ENCODE data around the gene NME4. TPM values are rescaled to one million over a fixed set of nuclear protein-coding genes. Genes with fewer than 3 reads are reported as not detected.
A peak's percentile ranks its signal among the peaks of the same experiment; 100 is the strongest.
"Not testable (repeated sequence)": the region's sequence is repeated elsewhere in the genome, so short reads cannot be mapped to it uniquely, and the experiment has no call there.

The NME4 gene
- total RNA-seq, 2 donors from 2014 or later = 38.3 to 63.6 TPM

DNA sequence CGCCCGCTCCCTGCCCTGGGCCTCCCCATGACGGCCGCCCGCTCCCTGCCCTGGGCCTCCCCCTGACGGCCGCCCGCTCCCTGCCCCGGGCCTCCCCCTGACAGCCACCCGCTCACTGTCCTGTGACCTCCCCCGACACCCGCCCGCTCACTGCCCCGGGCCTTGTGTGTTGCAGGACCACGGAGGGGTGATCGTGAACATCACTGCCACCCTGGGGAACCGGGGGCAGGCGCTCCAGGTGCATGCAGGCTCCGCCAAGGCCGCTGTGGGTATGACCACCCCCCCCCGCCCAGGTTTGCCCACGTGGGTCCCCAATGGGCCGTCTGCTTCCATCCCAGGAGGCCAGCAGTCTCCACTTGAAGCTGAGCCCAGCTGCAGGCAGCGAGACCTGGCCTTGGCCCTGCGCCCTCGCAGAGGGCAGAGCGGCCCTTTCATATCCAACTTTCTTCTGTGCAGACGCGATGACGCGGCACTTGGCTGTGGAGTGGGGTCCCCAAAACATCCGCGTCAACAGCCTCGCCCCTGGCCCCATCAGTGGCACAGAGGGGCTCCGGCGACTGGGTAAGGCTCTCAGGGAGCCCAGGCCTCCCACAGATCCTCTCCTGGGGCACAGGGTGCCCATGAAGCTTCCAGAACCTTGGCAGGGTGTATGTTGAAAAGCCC, 13.6 kb downstream of the NME4 start:
- no peak overlapping the region for H3K9ac ChIP-seq (ENCODE audit: low read depth in 2 of 2, low read length in 2 of 2)
- no peaks in the 10 kb centered on the region for H3K36me3 ChIP-seq
- DNase-seq = no peak
- H3K4me1 ChIP-seq = no peaks in the 10 kb centered on the region
- TF ChIP-seq, protein P1, sequence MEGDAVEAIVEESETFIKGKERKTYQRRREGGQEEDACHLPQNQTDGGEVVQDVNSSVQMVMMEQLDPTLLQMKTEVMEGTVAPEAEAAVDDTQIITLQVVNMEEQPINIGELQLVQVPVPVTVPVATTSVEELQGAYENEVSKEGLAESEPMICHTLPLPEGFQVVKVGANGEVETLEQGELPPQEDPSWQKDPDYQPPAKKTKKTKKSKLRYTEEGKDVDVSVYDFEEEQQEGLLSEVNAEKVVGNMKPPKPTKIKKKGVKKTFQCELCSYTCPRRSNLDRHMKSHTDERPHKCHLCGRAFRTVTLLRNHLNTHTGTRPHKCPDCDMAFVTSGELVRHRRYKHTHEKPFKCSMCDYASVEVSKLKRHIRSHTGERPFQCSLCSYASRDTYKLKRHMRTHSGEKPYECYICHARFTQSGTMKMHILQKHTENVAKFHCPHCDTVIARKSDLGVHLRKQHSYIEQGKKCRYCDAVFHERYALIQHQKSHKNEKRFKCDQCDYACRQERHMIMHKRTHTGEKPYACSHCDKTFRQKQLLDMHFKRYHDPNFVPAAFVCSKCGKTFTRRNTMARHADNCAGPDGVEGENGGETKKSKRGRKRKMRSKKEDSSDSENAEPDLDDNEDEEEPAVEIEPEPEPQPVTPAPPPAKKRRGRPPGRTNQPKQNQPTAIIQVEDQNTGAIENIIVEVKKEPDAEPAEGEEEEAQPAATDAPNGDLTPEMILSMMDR (IDR thresholded peaks at IDR 0.05) = no peak
- H3K9me3 ChIP-seq = no peaks in the 10 kb centered on the region
- intact Hi-C loops (cut with DNase I) = no loop called here
- no peak overlapping the region for H3K4me3 ChIP-seq
- no peaks in the 10 kb centered on the region for H3K27me3 ChIP-seq
- H3K27ac ChIP-seq = no peak overlapping the region

- no peak for DNase-seq
- Histone ChIP-seq H3K27ac (no peak overlapping the region), H3K36me3 (no peaks in the 10 kb centered on the region), H3K9ac (ENCODE audit: low read depth in 2 of 2, low read length in 2 of 2) (no peak overlapping the region), H3K9me3 (no peaks in the 10 kb centered on the region), H3K4me3 (no peak overlapping the region), H3K4me1 (no peaks in the 10 kb centered on the region), H3K27me3 (no peaks in the 10 kb centered on the region)
- intact Hi-C loops (cut with DNase I) = no loop called here
- TF ChIP-seq, protein P1 (IDR thresholded peaks at IDR 0.05) = no peak
Measured at GRCh38 chr16:411576-412265, 14.7 kb downstream of the NME4 start.

DNA sequence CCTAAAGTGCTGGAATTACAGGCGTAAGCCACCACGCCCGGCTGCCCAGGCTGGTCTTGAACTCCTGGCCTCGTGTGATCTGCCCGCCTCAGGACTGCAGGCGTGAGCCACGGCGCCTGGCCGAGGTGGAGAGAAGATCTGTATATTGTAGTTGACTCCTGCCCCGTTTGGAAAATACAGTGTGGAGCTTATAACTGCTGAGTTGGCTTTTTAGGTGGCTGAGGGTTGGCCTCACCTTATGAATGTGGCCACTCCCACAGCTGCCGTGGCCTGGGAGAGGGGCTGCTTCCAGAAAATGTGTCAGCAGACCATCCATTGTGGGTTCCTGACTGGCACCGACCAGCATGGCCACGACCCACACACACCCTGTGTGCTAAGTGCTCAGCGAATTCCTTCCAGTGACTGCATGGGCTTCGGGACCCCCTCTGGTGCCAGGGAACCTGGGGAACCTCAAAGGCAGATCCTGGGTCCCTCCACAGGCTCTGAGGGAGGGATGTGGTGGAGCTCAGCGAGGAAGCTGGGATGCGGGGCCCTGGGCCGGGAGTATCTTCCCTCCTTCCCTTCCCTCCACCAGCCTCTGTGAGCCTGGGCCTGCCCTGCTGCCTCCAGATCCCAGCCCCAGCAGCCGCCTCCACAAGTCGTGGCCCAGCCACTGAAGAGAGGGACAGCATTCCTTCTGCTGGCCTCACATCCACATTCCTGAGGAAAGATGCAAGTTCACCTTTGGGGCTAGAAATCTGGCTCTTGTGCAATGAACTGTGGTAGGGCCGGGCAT, 17.6 kb downstream of the NME4 start:
- Histone ChIP-seq H3K27me3 (no peaks in the 10 kb centered on the region), H3K9ac (ENCODE audit: low read depth in 2 of 2, low read length in 2 of 2) (no peak overlapping the region), H3K9me3 (no peaks in the 10 kb centered on the region), H3K27ac (no peak overlapping the region), H3K4me3 (no peak overlapping the region), H3K36me3 (no peaks in the 10 kb centered on the region), H3K4me1 (no peaks in the 10 kb centered on the region)
- intact Hi-C loops (cut with DNase I) = no loop called here
- TF ChIP-seq, protein P1 (IDR thresholded peaks at IDR 0.05) = no peak
- no peak for DNase-seq

GRCh38 chr16:415170-415498, 18.1 kb downstream of the NME4 start:
- H3K4me3 ChIP-seq; H3K27me3 ChIP-seq; intact Hi-C loops (cut with DNase I); H3K4me1 ChIP-seq; H3K9ac ChIP-seq (ENCODE audit: low read depth in 2 of 2, low read length in 2 of 2); H3K27ac ChIP-seq; H3K36me3 ChIP-seq; DNase-seq; H3K9me3 ChIP-seq: not testable (repeated sequence)

- H3K4me3 ChIP-seq; H3K27ac ChIP-seq; H3K27me3 ChIP-seq; DNase-seq; H3K36me3 ChIP-seq; intact Hi-C loops (cut with DNase I); H3K9me3 ChIP-seq; H3K9ac ChIP-seq (ENCODE audit: low read depth in 2 of 2, low read length in 2 of 2); H3K4me1 ChIP-seq: not testable (repeated sequence)
Measured at GRCh38 chr16:422179-422578, 25.2 kb downstream of the NME4 start.

DNA sequence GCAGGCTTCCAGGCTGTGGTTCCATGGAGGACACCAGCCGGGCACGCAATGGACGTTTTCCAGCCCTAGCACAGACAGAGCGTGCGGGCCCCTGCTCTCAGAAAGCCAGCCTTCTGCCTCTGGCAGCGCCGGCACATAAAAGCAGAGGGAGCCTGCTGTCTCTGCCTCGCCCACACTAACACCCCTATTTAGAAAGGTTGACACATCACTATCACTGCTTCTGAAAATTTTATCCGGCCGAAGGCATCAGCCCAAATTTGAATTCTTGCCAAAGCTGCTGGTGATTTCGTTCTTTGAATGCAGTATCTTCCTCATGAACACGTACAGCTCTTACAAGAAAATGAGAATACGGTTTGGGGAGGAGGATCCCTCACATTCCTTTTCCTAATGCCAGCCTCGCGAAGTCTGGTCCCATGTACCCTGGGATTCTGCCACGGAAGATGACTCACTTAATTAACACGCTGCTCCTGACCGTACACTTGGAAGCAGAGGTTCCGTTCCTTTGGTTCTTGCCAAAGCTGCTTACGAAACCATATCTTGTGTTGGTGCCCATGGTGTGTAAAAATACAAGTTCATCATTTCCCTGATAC, 27.1 kb downstream of the NME4 start:
- peak; percentile 58 for DNase-seq
- no peaks in the 10 kb centered on the region for H3K9me3 ChIP-seq
- TF ChIP-seq, protein P1 (IDR thresholded peaks at IDR 0.05) = no peak
- H3K4me1 ChIP-seq = no peaks in the 10 kb centered on the region
- peak overlapping the region; percentile 89 for H3K27ac ChIP-seq
- peak overlapping the region in 1 of 2 donors; percentile 71 for H3K9ac ChIP-seq (ENCODE audit: low read depth in 2 of 2, low read length in 2 of 2)
- H3K27me3 ChIP-seq = no peaks in the 10 kb centered on the region
- no peaks in the 10 kb centered on the region for H3K36me3 ChIP-seq
- H3K4me3 ChIP-seq = no peak overlapping the region
- intact Hi-C loops (cut with DNase I) = no loop called here

All from colonic mucosa (tissue), 4 donors.